HG02938 (cell line): Measurements from ENCODE around the gene ARID5B.
A peak's percentile ranks its signal among the peaks of the same experiment; 100 is the strongest.

Experiments
- ATAC-seq: cut with Tn5 transposase; IDR thresholded peaks from one replicate; pipeline ENCODE4 v1.9.1; 2021; ENCODE audit warnings: mild to moderate bottlenecking, moderate library complexity; ENCODE audit not compliant: unreplicated experiment

ARID5B gene

DNA sequence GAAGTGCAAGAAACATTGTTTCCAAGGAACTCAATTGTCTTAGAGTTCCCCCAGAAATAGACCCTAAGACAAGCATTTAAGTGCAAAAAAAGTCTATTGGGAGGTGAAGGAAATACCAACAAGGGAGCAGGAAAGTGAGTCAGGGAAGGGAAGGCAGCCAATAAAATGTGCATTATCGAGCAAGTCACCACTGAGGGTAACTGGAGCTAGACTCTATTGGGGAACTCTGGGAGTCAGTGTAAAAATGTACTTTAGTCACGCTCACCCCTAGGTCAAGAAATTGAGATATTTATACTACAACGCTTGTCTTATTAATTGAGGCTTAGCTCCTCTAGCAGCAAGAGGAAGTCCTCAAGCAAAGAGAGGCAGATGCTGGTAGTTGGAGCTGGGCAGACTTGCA lies 229.4 kb downstream of the ARID5B start:
- no peak for ATAC-seq

DNA sequence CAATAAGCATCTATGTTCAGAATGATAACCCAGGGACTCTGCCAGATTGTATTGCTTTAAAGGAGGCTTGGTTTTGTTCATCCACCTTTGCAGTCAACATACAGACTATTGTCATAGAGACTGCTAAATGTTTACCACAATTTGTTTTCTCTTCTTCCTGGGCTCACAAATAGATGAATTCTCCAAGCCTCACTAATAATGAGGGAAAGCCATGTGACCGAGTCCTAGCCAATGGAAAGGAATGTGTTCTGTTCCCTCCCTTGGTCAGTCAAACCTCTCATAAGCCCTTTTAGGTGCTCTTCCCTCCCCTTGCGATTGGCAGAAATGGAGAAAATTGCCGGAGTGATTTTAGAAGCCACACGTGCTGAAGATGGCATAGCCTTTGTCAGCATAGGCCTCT lies 230.2 kb downstream of the ARID5B start:
- ATAC-seq, result no peak

DNA sequence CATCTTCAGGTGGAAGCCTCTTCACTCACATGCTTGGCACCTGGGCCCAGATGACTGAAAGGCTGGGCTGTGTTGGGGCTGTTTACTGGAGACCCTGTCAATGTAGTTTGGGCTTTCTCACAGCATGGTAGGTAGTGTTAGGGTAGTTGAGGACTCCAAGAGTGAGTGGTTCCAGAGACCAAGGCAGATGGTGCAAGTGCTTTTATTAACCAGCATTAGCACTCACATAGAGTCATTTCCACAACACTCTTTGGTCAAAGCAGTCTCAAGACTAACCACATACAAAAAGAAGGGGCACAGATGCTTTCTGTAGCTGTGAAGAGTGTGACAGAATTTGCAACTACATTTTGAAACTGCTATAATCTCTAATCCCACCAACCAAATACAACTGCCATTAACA lies 232.1 kb downstream of the ARID5B start:
- peak; percentile 99 for ATAC-seq

DNA sequence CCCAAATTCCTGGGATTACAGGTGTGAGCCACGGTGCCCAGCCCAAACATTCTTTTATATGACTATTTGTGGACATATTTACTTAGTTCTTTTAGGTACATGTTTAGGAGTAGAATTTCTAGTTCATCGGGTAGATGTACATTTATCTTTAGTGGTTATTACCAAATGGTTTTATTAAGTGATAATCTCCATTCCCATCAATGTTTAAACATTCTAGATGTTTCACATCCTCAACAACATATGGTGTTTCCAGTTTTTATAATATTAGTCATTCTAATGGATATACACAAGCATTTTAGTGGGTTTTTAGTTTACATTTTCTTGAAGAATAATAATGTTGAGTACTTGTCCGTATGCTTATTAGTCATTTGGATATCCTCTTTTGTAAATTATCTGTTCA lies 235.4 kb downstream of the ARID5B start:
- ATAC-seq, result no peak
